A549 (cell line): ENCODE data around the gene AKAP10. TPM values are rescaled to one million over a fixed set of nuclear protein-coding genes. Genes with fewer than 3 reads are reported as not detected.

Source experiments
- ATAC-seq, 2 experiments: fragments of 200-7000 bp in 1 of 2; fragments of >200 bp in 1 of 2; cut with Nextera tagmentation in 1 of 2; cut with Tn5 transposase in 1 of 2; 3 replicates each; pipeline versions ENCODE4 v1.8.0 to v1.9.1; 2018 to 2020; ENCODE audit warnings: mild to moderate bottlenecking in 1 of 2, moderate library complexity in 1 of 2
- CTCF ChIA-PET: fragments of 300-600 bp; sonication (Branson Sonifier 250); formaldehyde crosslinking; extraction: SDS; loops from one replicate; lab custom pipeline; 2021; ENCODE audit warnings: antibody characterized with exemption, inconsistent platforms; lab: Yijun Ruan, JAX
- POLR2A ChIA-PET: fragments of 350-600 bp; formaldehyde crosslinking; extraction: SDS; loops from one replicate; lab custom pipeline; 2021; ENCODE audit warnings: antibody characterized with exemption, inconsistent platforms; lab: Yijun Ruan, JAX
- DNase-seq, 2 experiments: peaks; one replicate each; pipeline versions ENCODE4 v3.0.0 to v3.0.0-alpha.2; 2011 to 2016; ENCODE audit warnings: low read depth in 1 of 2, low spot score in 1 of 2
- FAIRE-seq: peaks from 2 replicates; lab custom pipeline; 2011; peaks lifted over from hg19 to GRCh38; lab: Jason Lieb, UNC
- H3K27ac ChIP-seq, 2 experiments: fragments of >200 bp; sonication (Bioruptor Twin); formaldehyde crosslinking; 3 replicates each; pipeline ENCODE4 v1.5.1; 2016 to 2017
- H3K4me1 ChIP-seq: fragments of >200 bp; sonication (Bioruptor Twin); formaldehyde crosslinking; 3 replicates; pipeline ENCODE4 v1.6.1; 2016
- H3K4me2 ChIP-seq: fragments of >200 bp; sonication (Bioruptor Twin); formaldehyde crosslinking; 3 replicates; pipeline ENCODE4 v1.6.1; 2016
- H3K4me3 ChIP-seq: fragments of >200 bp; sonication (Bioruptor Twin); formaldehyde crosslinking; 3 replicates; pipeline ENCODE4 v1.5.1; 2016
- H3K9me3 ChIP-seq: fragments of >200 bp; sonication (Bioruptor Twin); formaldehyde crosslinking; 3 replicates; pipeline ENCODE4 v1.6.1; 2016
- CHD4 ChIP-seq: fragments of 200-600 bp; sonication (generic); IDR thresholded peaks from 2 replicates; pipeline ENCODE4 v1.6.1; 2016; ENCODE audit warnings: antibody characterized with exemption, mild to moderate bottlenecking, borderline replicate concordance
- ESRRA ChIP-seq: fragments of 150-350 bp; IDR thresholded peaks from 2 replicates; pipeline ENCODE4 v1.6.1; 2014; ENCODE audit warnings: mild to moderate bottlenecking, low read length, borderline replicate concordance
- FOSL2 ChIP-seq, 2 experiments: fragments of 450-650 bp in 1 of 2; fragments of >200 bp in 1 of 2; sonication (Bioruptor Twin) in 1 of 2; formaldehyde crosslinking; IDR thresholded peaks; 2 replicates each; pipeline versions ENCODE4 v1.5.0 to v1.6.1; 2016 to 2020; ENCODE audit warnings: mild to moderate bottlenecking in 1 of 2, moderate library complexity in 1 of 2
- GATA3 ChIP-seq: IDR thresholded peaks from 2 replicates; pipeline ENCODE4 v1.6.1; 2012; ENCODE audit warnings: borderline replicate concordance
- HDAC2 ChIP-seq: fragments of 200-600 bp; sonication (generic); IDR thresholded peaks from 2 replicates; pipeline ENCODE4 v1.6.1; 2016
- JUN ChIP-seq, 2 experiments: fragments of >200 bp; sonication (Bioruptor Twin); formaldehyde crosslinking; IDR thresholded peaks; 2 replicates in 1 of 2; 3 replicates in 1 of 2; pipeline ENCODE4 v1.6.1; 2016 to 2017
- MAFK ChIP-seq: fragments of 450-650 bp; IDR thresholded peaks from 2 replicates; pipeline ENCODE4 v1.6.1; 2014; ENCODE audit not compliant: partially characterized antibody
- NFE2L2 ChIP-seq: fragments of 150-350 bp; conservative IDR thresholded peaks from 2 replicates; pipeline ENCODE4 v1.6.1; 2014; ENCODE audit warnings: low read length
- POLR2A ChIP-seq: IDR thresholded peaks from 2 replicates; pipeline ENCODE4 v1.6.1; 2012; ENCODE audit warnings: mild to moderate bottlenecking, low read length
- RNF2 ChIP-seq: fragments of 200-600 bp; sonication (generic); IDR thresholded peaks from 2 replicates; pipeline ENCODE4 v1.6.1; 2016; ENCODE audit warnings: low read depth, mild to moderate bottlenecking, antibody characterized with exemption, moderate library complexity, borderline replicate concordance
- SMC3 ChIP-seq: fragments of >200 bp; sonication (Bioruptor Twin); formaldehyde crosslinking; IDR thresholded peaks from 3 replicates; pipeline ENCODE4 v1.6.1; 2018; ENCODE audit warnings: inconsistent platforms
- SREBF2 ChIP-seq: fragments of 450-650 bp; IDR thresholded peaks from 2 replicates; pipeline ENCODE4 v1.6.1; 2014; ENCODE audit warnings: mild to moderate bottlenecking, moderate library complexity
- TFCP2L1 ChIP-seq: fragments of 250-450 bp; sonication (Bioruptor Pico); IDR thresholded peaks from 2 replicates; pipeline ENCODE4 v1.5.0; 2021; ENCODE audit warnings: mild to moderate bottlenecking
- ZC3H11A ChIP-seq: fragments of 450-650 bp; IDR thresholded peaks from 2 replicates; pipeline ENCODE4 v1.6.1; 2014; ENCODE audit warnings: antibody characterized with exemption, mild to moderate bottlenecking
- ZFP36 ChIP-seq: fragments of 450-650 bp; IDR thresholded peaks from 2 replicates; pipeline ENCODE4 v1.6.1; 2014; ENCODE audit warnings: borderline replicate concordance; ENCODE audit not compliant: partially characterized antibody
- WGBS: methylation state at CpG from one replicate; pipeline ENCODE4 v1.1.6; 2017; ENCODE audit errors: missing lambda C conversion rate; 5-methylcytosine and 5-hydroxymethylcytosine counted together
- polyA plus RNA-seq, 4 experiments: library from polyadenylated mRNA; depleted of rRNA in 3 of 4; stranded (reverse); fragments of >200 nt; fragmentation: RNase III in 1 of 4; extraction: RNeasy Plus Mini Kit Qiagen cat#74134 plus additional on column Dnase treatment in 1 of 4; gene quantifications; 2 replicates in 3 of 4; 3 replicates in 1 of 4; pipeline ENCODE4 v1.2.3, GENCODE V29; 2011 to 2017
- TF ChIP-seq, protein P1 (sequence below): IDR thresholded peaks from 2 replicates; pipeline ENCODE4 v1.6.1; 2012; ENCODE audit warnings: low read depth, borderline replicate concordance
- TF ChIP-seq, protein P2 (sequence below): IDR thresholded peaks from 2 replicates; pipeline ENCODE4 v1.6.1; 2012
- TF ChIP-seq, protein P3 (sequence below): fragments of 150-350 bp; IDR thresholded peaks from 2 replicates; pipeline ENCODE4 v1.6.1; 2014; ENCODE audit warnings: low read depth, mild to moderate bottlenecking, low read length
- TF ChIP-seq, protein P4 (sequence below): fragments of >200 bp; sonication (Bioruptor Twin); formaldehyde crosslinking; IDR thresholded peaks from 3 replicates; pipeline ENCODE4 v1.5.1; 2016
- TF ChIP-seq, protein P5 (sequence below): fragments of 200-600 bp; sonication (generic); IDR thresholded peaks from 2 replicates; pipeline ENCODE4 v1.6.1; 2016; ENCODE audit warnings: antibody characterized with exemption, mild to moderate bottlenecking, moderate library complexity
- TF ChIP-seq, protein P6 (sequence below): fragments of 250-450 bp; sonication (Bioruptor Pico); IDR thresholded peaks from 2 replicates; pipeline ENCODE4 v1.5.0; 2021; ENCODE audit warnings: mild to moderate bottlenecking, moderate library complexity, borderline replicate concordance

Gene AKAP10
- polyA plus RNA-seq, 2 of the 4 experiments (the other 2 are of a cell fraction) = 22.0 to 51.1 TPM

DNA sequence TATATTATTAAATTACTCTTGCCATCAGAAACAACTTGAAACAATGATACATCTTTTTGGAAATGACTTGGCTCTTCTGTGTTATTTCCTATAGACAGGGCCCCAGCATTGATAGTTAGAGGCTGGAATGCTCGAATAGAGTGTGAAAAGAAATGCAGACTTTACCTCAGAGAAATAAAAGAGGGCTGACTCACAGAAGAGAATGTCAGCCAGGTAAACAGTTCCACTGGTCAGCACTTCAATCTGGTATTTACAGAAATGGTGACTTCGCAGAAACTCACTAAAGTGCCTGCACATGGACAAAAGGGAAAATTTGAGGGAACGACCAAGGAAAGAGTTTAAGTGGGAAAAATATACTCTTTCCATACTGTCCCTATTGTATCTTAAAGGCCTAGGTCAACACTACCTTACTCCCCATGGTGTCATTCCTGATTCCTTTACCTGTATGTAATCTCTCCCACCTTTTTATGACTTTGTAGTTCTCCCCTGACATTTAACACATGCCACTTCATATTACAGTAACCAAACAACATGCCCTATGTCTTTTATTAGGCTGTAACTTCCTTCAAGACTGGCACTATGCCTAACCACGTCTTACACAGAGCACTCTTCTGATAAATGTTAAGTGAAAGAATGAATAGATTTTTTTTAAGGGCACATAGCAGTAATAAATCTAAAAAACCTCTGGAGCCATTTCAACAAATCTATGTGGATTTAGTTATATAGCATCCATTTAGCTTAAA, 36.7 kb downstream of the AKAP10 start:
- H3K4me1 ChIP-seq = peaks cover 58% of the 10 kb centered on the region
- 3% methylated on average over 4 of the region's 4 CpGs for WGBS
- H3K4me3 ChIP-seq = no peak overlapping the region
- FAIRE-seq (peak; percentile 97), ATAC-seq (peak in 1 of 2 experiments; percentile 72; a peak in 3 of 6 replicates), DNase-seq (peak in 1 of 2 experiments; percentile 47)
- TF ChIP-seq NFE2L2 (0 out of 2 replicates have a peak, but pooled peaks have one; percentile 8), MAFK (peak; percentile 59), CHD4 (no peak), FOSL2 (IDR thresholded peaks at IDR 0.05) (no peak), FOSL2 (CRISPR knock-in tag; IDR thresholded peaks at IDR 0.05) (peak; percentile 35; the same call in 1 of the 2 replicates), GATA3 (peak; percentile 40; the same call in 1 of the 2 replicates)
- TF ChIP-seq, protein P1, sequence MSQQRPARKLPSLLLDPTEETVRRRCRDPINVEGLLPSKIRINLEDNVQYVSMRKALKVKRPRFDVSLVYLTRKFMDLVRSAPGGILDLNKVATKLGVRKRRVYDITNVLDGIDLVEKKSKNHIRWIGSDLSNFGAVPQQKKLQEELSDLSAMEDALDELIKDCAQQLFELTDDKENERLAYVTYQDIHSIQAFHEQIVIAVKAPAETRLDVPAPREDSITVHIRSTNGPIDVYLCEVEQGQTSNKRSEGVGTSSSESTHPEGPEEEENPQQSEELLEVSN = peak; percentile 49; the same call in 1 of the 2 replicates
- TF ChIP-seq, protein P2, sequence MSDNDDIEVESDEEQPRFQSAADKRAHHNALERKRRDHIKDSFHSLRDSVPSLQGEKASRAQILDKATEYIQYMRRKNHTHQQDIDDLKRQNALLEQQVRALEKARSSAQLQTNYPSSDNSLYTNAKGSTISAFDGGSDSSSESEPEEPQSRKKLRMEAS = peak; percentile 34; the same call in 1 of the 2 replicates
- TF ChIP-seq, protein P3, sequence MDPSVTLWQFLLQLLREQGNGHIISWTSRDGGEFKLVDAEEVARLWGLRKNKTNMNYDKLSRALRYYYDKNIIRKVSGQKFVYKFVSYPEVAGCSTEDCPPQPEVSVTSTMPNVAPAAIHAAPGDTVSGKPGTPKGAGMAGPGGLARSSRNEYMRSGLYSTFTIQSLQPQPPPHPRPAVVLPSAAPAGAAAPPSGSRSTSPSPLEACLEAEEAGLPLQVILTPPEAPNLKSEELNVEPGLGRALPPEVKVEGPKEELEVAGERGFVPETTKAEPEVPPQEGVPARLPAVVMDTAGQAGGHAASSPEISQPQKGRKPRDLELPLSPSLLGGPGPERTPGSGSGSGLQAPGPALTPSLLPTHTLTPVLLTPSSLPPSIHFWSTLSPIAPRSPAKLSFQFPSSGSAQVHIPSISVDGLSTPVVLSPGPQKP = no peak
- no peaks in the 10 kb centered on the region for H3K9me3 ChIP-seq
- POLR2A ChIA-PET = no interaction called here
- H3K27ac ChIP-seq = peak overlapping the region; percentile 63 to 80; a peak in 5 of 6 replicates
- H3K4me2 ChIP-seq = peak overlapping the region; percentile 65
- CTCF ChIA-PET = interaction anchor here (1.3 kb wide), 1 partner anchor 12 kb away, joined by 3 read pairs; no protein-coding TSS in a partner anchor

DNA sequence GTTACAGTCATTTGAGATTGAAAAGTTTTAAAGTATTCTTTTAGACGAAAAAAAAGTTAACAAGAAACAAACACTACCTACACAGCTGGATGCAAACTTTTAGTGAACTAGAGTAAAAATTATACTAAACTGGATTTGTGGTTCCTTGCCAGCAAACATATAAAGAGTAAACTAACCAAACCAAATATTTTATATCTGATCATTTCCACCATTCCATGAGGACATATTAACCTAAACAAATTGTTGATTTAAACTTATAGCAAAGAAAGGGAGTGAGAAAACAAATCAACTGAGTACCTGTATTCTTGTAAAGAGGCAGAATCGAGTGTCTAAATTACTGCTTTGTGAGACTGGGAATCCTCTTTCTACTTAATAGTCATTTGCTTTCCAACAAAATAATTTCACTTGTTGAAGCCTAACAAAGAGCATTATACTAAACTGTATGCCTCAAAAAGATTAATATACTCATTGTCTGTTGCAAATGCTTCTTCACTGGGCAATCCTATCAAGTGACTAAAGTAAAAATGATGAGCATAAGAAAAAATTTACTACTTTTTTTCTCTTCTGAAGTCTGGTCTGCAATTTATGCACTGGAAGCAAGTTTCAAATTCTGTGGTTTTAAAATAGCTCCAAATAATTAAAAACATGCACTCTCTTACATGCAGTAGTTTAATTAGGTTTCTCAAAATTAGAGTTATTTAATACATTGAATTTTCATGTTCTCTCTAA, 37.5 kb downstream of the AKAP10 start:
- ATAC-seq (no peak), FAIRE-seq (peak; percentile 68), DNase-seq (no peak)
- Histone ChIP-seq H3K4me1 (peaks cover 58% of the 10 kb centered on the region), H3K4me2 (peak overlapping the region; percentile 65), H3K9me3 (no peaks in the 10 kb centered on the region), H3K27ac (peak overlapping the region in 1 of 2 experiments; percentile 63; a peak in 1 of 6 replicates), H3K4me3 (no peak overlapping the region)
- TF ChIP-seq SREBF2 (no peak), POLR2A (no peak), JUN (IDR thresholded peaks at IDR 0.05) (no peak), NFE2L2 (no peak), RNF2 (no peak), HDAC2 (no peak), GATA3 (no peak), ZFP36 (no peak), ZC3H11A (no peak), ESRRA (no peak), SMC3 (no peak), FOSL2 (IDR thresholded peaks at IDR 0.05) (no peak), FOSL2 (CRISPR knock-in tag; IDR thresholded peaks at IDR 0.05) (no peak), TFCP2L1 (CRISPR knock-in tag) (no peak)
- TF ChIP-seq, protein P4, sequence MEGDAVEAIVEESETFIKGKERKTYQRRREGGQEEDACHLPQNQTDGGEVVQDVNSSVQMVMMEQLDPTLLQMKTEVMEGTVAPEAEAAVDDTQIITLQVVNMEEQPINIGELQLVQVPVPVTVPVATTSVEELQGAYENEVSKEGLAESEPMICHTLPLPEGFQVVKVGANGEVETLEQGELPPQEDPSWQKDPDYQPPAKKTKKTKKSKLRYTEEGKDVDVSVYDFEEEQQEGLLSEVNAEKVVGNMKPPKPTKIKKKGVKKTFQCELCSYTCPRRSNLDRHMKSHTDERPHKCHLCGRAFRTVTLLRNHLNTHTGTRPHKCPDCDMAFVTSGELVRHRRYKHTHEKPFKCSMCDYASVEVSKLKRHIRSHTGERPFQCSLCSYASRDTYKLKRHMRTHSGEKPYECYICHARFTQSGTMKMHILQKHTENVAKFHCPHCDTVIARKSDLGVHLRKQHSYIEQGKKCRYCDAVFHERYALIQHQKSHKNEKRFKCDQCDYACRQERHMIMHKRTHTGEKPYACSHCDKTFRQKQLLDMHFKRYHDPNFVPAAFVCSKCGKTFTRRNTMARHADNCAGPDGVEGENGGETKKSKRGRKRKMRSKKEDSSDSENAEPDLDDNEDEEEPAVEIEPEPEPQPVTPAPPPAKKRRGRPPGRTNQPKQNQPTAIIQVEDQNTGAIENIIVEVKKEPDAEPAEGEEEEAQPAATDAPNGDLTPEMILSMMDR = no peak
- TF ChIP-seq, protein P2 = no peak
- TF ChIP-seq, protein P5, sequence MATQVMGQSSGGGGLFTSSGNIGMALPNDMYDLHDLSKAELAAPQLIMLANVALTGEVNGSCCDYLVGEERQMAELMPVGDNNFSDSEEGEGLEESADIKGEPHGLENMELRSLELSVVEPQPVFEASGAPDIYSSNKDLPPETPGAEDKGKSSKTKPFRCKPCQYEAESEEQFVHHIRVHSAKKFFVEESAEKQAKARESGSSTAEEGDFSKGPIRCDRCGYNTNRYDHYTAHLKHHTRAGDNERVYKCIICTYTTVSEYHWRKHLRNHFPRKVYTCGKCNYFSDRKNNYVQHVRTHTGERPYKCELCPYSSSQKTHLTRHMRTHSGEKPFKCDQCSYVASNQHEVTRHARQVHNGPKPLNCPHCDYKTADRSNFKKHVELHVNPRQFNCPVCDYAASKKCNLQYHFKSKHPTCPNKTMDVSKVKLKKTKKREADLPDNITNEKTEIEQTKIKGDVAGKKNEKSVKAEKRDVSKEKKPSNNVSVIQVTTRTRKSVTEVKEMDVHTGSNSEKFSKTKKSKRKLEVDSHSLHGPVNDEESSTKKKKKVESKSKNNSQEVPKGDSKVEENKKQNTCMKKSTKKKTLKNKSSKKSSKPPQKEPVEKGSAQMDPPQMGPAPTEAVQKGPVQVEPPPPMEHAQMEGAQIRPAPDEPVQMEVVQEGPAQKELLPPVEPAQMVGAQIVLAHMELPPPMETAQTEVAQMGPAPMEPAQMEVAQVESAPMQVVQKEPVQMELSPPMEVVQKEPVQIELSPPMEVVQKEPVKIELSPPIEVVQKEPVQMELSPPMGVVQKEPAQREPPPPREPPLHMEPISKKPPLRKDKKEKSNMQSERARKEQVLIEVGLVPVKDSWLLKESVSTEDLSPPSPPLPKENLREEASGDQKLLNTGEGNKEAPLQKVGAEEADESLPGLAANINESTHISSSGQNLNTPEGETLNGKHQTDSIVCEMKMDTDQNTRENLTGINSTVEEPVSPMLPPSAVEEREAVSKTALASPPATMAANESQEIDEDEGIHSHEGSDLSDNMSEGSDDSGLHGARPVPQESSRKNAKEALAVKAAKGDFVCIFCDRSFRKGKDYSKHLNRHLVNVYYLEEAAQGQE = no peak
- TF ChIP-seq, protein P6, sequence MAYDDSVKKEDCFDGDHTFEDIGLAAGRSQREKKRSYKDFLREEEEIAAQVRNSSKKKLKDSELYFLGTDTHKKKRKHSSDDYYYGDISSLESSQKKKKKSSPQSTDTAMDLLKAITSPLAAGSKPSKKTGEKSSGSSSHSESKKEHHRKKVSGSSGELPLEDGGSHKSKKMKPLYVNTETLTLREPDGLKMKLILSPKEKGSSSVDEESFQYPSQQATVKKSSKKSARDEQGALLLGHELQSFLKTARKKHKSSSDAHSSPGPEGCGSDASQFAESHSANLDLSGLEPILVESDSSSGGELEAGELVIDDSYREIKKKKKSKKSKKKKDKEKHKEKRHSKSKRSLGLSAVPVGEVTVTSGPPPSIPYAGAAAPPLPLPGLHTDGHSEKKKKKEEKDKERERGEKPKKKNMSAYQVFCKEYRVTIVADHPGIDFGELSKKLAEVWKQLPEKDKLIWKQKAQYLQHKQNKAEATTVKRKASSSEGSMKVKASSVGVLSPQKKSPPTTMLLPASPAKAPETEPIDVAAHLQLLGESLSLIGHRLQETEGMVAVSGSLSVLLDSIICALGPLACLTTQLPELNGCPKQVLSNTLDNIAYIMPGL (CRISPR knock-in tag) = no peak
- CTCF ChIA-PET = interaction anchor here (0.9 to 1.3 kb wide), 3 partner anchors 10 to 13 kb away, joined by 3 to 4 read pairs (median 3); no protein-coding TSS in a partner anchor
- 76% methylated on average over 2 of the region's 2 CpGs for WGBS
- POLR2A ChIA-PET = no interaction called here
